ENCODE data around the gene SLIT3. TPM values are rescaled to one million over a fixed set of nuclear protein-coding genes. Genes with fewer than 3 reads are reported as not detected.

Gene SLIT3
- total RNA-seq, 1 experiment from 2014 or later, result 0.10 TPM

DNA sequence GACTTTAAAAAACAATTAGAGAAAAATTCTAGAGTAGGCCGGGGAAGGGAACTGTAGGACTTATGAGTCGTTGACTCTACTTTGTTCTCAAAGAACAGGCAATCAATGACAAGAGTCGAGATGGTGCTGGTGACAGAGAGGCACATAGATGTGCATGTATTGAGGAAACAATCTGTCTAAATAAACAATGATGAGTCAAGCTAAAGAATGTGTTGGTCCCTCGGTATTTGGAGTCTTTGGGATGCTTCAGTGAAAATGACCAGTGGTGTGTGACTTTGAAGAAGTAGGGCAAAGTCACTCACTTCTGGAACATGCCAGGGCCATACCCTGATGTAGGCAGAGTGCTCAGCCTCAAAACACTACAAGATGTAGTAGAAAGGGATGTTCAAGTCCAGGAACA is 433.7 kb downstream of the SLIT3 start:
- no peak overlapping the region for H2AFZ ChIP-seq (ENCODE audit: low read depth, low read length, poor library complexity, severe bottlenecking)
- no peaks in the 10 kb centered on the region for H3K9me3 ChIP-seq (ENCODE audit: control insufficient read depth in 1 of 2, insufficient read depth in 1 of 2, low read depth in 1 of 2, low read length in 2 of 2)
- ChIA-PET POLR2A (no interaction called here), RAD21 (ENCODE audit: low non-redundant PET in 1 of 2, low total read pairs in 2 of 2, uncharacterized antibody in 2 of 2, unreplicated experiment in 2 of 2) (no interaction called here), CTCF (no interaction called here)
- H3K27me3 ChIP-seq (ENCODE audit: insufficient read depth, low read length), result peaks cover 59% of the 10 kb centered on the region
- ATAC-seq (no peak), DNase-seq (ENCODE audit: low read depth, low spot score) (no peak)
- H3K79me2 ChIP-seq (ENCODE audit: insufficient read depth, low read length), result no peaks in the 10 kb centered on the region
- no peak overlapping the region for H3K4me2 ChIP-seq (ENCODE audit: low read length)
- TF ChIP-seq RAD21 (IDR thresholded peaks at IDR 0.05; ENCODE audit: low read depth) (no peak), SIN3A (IDR thresholded peaks at IDR 0.05; ENCODE audit: low read depth) (no peak), JUND (IDR thresholded peaks at IDR 0.05) (no peak)
- TF ChIP-seq, protein P1, sequence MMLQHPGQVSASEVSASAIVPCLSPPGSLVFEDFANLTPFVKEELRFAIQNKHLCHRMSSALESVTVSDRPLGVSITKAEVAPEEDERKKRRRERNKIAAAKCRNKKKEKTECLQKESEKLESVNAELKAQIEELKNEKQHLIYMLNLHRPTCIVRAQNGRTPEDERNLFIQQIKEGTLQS (IDR thresholded peaks at IDR 0.05), result no peak
- no peaks in the 10 kb centered on the region for H3K36me3 ChIP-seq (ENCODE audit: control insufficient read depth in 1 of 2, insufficient read depth in 2 of 2, low read length in 2 of 2)
- no peak overlapping the region for H3K9ac ChIP-seq (ENCODE audit: low read length)
- H3K4me3 ChIP-seq (replicated peaks in 1 of 2; ENCODE audit: low read depth in 1 of 2, low read length in 2 of 2), result no peak overlapping the region
- H3K9me2 ChIP-seq (ENCODE audit: insufficient read depth), result no peaks in the 10 kb centered on the region
- H3K4me1 ChIP-seq (ENCODE audit: control insufficient read depth in 1 of 2, insufficient read depth in 2 of 2, low read length in 2 of 2), result no peaks in the 10 kb centered on the region
- intact Hi-C loops (cut with micrococcal nuclease), result no loop called here
- no peaks in the 10 kb centered on the region for H4K20me1 ChIP-seq (ENCODE audit: insufficient read depth)
- no TSS peak for BruUV-seq (replicated peaks)
- no peak overlapping the region for H3K27ac ChIP-seq (ENCODE audit: low read depth, low read length)

DNA sequence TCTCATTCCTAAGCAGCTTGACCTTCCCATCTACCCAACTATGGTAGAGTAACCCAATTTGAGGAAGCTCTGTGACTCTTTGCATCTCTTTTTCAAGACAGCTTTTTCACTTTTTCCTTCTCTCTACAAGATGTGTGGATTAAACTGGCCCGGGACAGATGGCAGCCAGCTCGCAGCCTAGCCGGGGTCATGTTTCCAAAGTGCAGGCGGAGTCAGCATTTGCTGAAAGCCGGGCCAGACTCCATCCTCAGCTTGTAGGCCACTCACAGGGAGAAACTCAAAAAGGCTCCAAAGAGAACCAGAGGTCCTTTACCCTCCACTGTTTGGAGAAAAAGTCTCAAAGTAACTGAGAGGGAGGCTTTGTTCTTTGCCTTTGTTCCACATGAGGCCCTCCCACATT is 435.0 kb downstream of the SLIT3 start:
- Histone ChIP-seq H3K27me3 (ENCODE audit: insufficient read depth, low read length) (peaks cover 58% of the 10 kb centered on the region), H3K4me1 (ENCODE audit: control insufficient read depth in 1 of 2, insufficient read depth in 2 of 2, low read length in 2 of 2) (no peaks in the 10 kb centered on the region), H3K9me2 (ENCODE audit: insufficient read depth) (no peaks in the 10 kb centered on the region), H3K9ac (ENCODE audit: low read length) (no peak overlapping the region), H3K79me2 (ENCODE audit: insufficient read depth, low read length) (no peaks in the 10 kb centered on the region), H3K9me3 (ENCODE audit: control insufficient read depth in 1 of 2, insufficient read depth in 1 of 2, low read depth in 1 of 2, low read length in 2 of 2) (no peaks in the 10 kb centered on the region), H3K4me3 (replicated peaks in 1 of 2; ENCODE audit: low read depth in 1 of 2, low read length in 2 of 2) (no peak overlapping the region), H3K4me2 (ENCODE audit: low read length) (no peak overlapping the region), H2AFZ (ENCODE audit: low read depth, low read length, poor library complexity, severe bottlenecking) (no peak overlapping the region), H3K27ac (ENCODE audit: low read depth, low read length) (no peak overlapping the region), H3K36me3 (ENCODE audit: control insufficient read depth in 1 of 2, insufficient read depth in 2 of 2, low read length in 2 of 2) (no peaks in the 10 kb centered on the region), H4K20me1 (ENCODE audit: insufficient read depth) (no peaks in the 10 kb centered on the region)
- TF ChIP-seq EZH2phosphoT487 (IDR thresholded peaks at IDR 0.05; ENCODE audit: borderline replicate concordance) (no peak), POLR2AphosphoS5 (IDR thresholded peaks at IDR 0.05; ENCODE audit: low read depth, low read length) (no peak), ZNF274 (IDR thresholded peaks at IDR 0.05; ENCODE audit: low read depth, low read length) (no peak)
- TF ChIP-seq, protein P2, sequence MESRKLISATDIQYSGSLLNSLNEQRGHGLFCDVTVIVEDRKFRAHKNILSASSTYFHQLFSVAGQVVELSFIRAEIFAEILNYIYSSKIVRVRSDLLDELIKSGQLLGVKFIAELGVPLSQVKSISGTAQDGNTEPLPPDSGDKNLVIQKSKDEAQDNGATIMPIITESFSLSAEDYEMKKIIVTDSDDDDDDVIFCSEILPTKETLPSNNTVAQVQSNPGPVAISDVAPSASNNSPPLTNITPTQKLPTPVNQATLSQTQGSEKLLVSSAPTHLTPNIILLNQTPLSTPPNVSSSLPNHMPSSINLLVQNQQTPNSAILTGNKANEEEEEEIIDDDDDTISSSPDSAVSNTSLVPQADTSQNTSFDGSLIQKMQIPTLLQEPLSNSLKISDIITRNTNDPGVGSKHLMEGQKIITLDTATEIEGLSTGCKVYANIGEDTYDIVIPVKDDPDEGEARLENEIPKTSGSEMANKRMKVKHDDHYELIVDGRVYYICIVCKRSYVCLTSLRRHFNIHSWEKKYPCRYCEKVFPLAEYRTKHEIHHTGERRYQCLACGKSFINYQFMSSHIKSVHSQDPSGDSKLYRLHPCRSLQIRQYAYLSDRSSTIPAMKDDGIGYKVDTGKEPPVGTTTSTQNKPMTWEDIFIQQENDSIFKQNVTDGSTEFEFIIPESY (IDR thresholded peaks at IDR 0.05; ENCODE audit: extremely low read depth, insufficient replicate concordance, low read length), result no peak
- ChIA-PET POLR2A (no interaction called here), CTCF (no interaction called here), RAD21 (ENCODE audit: low non-redundant PET in 1 of 2, low total read pairs in 2 of 2, uncharacterized antibody in 2 of 2, unreplicated experiment in 2 of 2) (no interaction called here)
- DNase-seq (ENCODE audit: low read depth, low spot score) (no peak), ATAC-seq (no peak)
- BruUV-seq (replicated peaks), result no TSS peak
- intact Hi-C loops (cut with micrococcal nuclease), result no loop called here

All from HCT116 (cell line).